ENCODE measurements around the gene THRB.

Gene THRB

GRCh38 chr3:24490151-24490550, 4.5 kb downstream of the THRB start:
- no peak for DNase-seq (ENCODE audit: low read depth)
- no peak for TF ChIP-seq CTCF (IDR thresholded peaks at IDR 0.05; ENCODE audit: low read length, missing control alignments)
- no peak overlapping the region for H3K4me3 ChIP-seq (replicated peaks; ENCODE audit: low read depth, low read length)

- no peak for DNase-seq (ENCODE audit: low read depth)
- H3K4me3 ChIP-seq (replicated peaks; ENCODE audit: low read depth, low read length): no peak overlapping the region
- TF ChIP-seq CTCF (IDR thresholded peaks at IDR 0.05; ENCODE audit: low read length, missing control alignments): no peak
These were observed 7.1 kb downstream of the THRB start for GRCh38 chr3:24487325-24488262.

- no peak for TF ChIP-seq CTCF (IDR thresholded peaks at IDR 0.05; ENCODE audit: low read length, missing control alignments)
- DNase-seq (ENCODE audit: low read depth): no peak
- H3K4me3 ChIP-seq (replicated peaks; ENCODE audit: low read depth, low read length): no peak overlapping the region
These were observed 9.1 kb downstream of the THRB start for GRCh38 chr3:24485511-24485910.

- no peak for TF ChIP-seq CTCF (IDR thresholded peaks at IDR 0.05; ENCODE audit: low read length, missing control alignments)
- DNase-seq (ENCODE audit: low read depth): no peak
- no peak overlapping the region for H3K4me3 ChIP-seq (replicated peaks; ENCODE audit: low read depth, low read length)
These were observed 10.8 kb downstream of the THRB start for GRCh38 chr3:24483873-24484272.

- H3K4me3 ChIP-seq (replicated peaks; ENCODE audit: low read depth, low read length): no peak overlapping the region
- DNase-seq (ENCODE audit: low read depth): no peak
- no peak for TF ChIP-seq CTCF (IDR thresholded peaks at IDR 0.05; ENCODE audit: low read length, missing control alignments)
These were observed 12.4 kb downstream of the THRB start for GRCh38 chr3:24482096-24482705.

- TF ChIP-seq CTCF (IDR thresholded peaks at IDR 0.05; ENCODE audit: low read length, missing control alignments): no peak
- no peak overlapping the region for H3K4me3 ChIP-seq (replicated peaks; ENCODE audit: low read depth, low read length)
- no peak for DNase-seq (ENCODE audit: low read depth)
These were observed 13.5 kb downstream of the THRB start for GRCh38 chr3:24481193-24481592.

All from fibroblast of pulmonary artery (primary cell).